Measurements from ENCODE around the gene ZNF628.

GRCh38 chr19:55459551-55459949 is 16.9 kb upstream of the ZNF628 start:
- TF ChIP-seq FOXM1 (IDR thresholded peaks at IDR 0.05; ENCODE audit: borderline replicate concordance), result no peak
- TF ChIP-seq ELF4 (IDR thresholded peaks at IDR 0.05), result no peak
- no peak for TF ChIP-seq SP1 (IDR thresholded peaks at IDR 0.05)
- no peak for TF ChIP-seq SUZ12 (IDR thresholded peaks at IDR 0.05)
- no peak for TF ChIP-seq LEF1 (IDR thresholded peaks at IDR 0.05; ENCODE audit: borderline replicate concordance)
- no peak for TF ChIP-seq HDGF (IDR thresholded peaks at IDR 0.05; ENCODE audit: borderline replicate concordance)
- no peak for TF ChIP-seq PKNOX1 (IDR thresholded peaks at IDR 0.05)
- TF ChIP-seq BHLHE40 (IDR thresholded peaks at IDR 0.05; ENCODE audit: borderline replicate concordance), result no peak
- no peak for TF ChIP-seq TARDBP (IDR thresholded peaks at IDR 0.05)
- TF ChIP-seq CTBP1 (IDR thresholded peaks at IDR 0.05; ENCODE audit: borderline replicate concordance), result no peak

Data from HEK293T (cell line).